CD14-positive monocyte (primary cell): Measurements from ENCODE around the gene CRCP. TPM values are rescaled to one million over a fixed set of nuclear protein-coding genes. Genes with fewer than 3 reads are reported as not detected.
A peak's percentile ranks its signal among the peaks of the same experiment; 100 is the strongest.

Source experiments
- DNase-seq, 3 donors: peaks; one replicate each; pipeline ENCODE4 v3.0.0-alpha.2; 2011 to 2022
- H2AFZ ChIP-seq: 2 replicates; pipeline ENCODE4 v1.6.0; 2012; ENCODE audit warnings: mild to moderate bottlenecking, low read depth, low read length, inconsistent platforms; ENCODE audit not compliant: insufficient read depth, poor library complexity, severe bottlenecking
- H3K27ac ChIP-seq, 2 donors: 1 replicate in 1 of 2; 2 replicates in 1 of 2; pipeline ENCODE4 v1.5.1; 2012 to 2013; ENCODE audit warnings: low read length in 2 of 2, control low read depth in 1 of 2, inconsistent platforms in 1 of 2, low read depth in 1 of 2, mild to moderate bottlenecking in 1 of 2
- H3K27me3 ChIP-seq, 2 donors: one replicate each; pipeline versions ENCODE4 v1.6.0 to v1.6.1; 2011 to 2013; ENCODE audit warnings: low read length in 2 of 2; ENCODE audit not compliant: control insufficient read depth in 2 of 2, insufficient read depth in 2 of 2
- H3K36me3 ChIP-seq, 2 donors: replicated peaks in 1 of 2; 1 replicate in 1 of 2; 2 replicates in 1 of 2; pipeline versions ENCODE4 v1.5.1 to v1.6.1; 2012 to 2013; ENCODE audit warnings: low read length in 2 of 2, control low read depth in 1 of 2, inconsistent platforms in 1 of 2, mild to moderate bottlenecking in 1 of 2; ENCODE audit not compliant: insufficient read depth in 2 of 2, control insufficient read depth in 1 of 2
- H3K4me1 ChIP-seq, 2 donors: 1 replicate in 1 of 2; 2 replicates in 1 of 2; pipeline versions ENCODE4 v1.5.1 to v1.6.1; 2012 to 2013; ENCODE audit warnings: low read length in 2 of 2, control low read depth in 1 of 2, inconsistent platforms in 1 of 2, mild to moderate bottlenecking in 1 of 2, moderate library complexity in 1 of 2; ENCODE audit not compliant: insufficient read depth in 2 of 2, control insufficient read depth in 1 of 2
- H3K4me2 ChIP-seq: replicated peaks from 2 replicates; pipeline ENCODE3; 2012; ENCODE audit warnings: low read length, moderate library complexity, mild to moderate bottlenecking; ENCODE audit not compliant: poor library complexity, severe bottlenecking; ENCODE audit errors: extremely low read depth
- H3K4me3 ChIP-seq, 3 experiments: fragments of 200-600 bp in 1 of 3; sonication (generic) in 1 of 3; replicated peaks in 1 of 3; 1 replicate in 2 of 3; 2 replicates in 1 of 3; pipeline ENCODE4 v1.5.1; 2011 to 2013; ENCODE audit warnings: low read length in 3 of 3, mild to moderate bottlenecking in 3 of 3, control low read depth in 2 of 3, low read depth in 2 of 3, inconsistent platforms in 1 of 3, moderate library complexity in 1 of 3
- H3K79me2 ChIP-seq: 2 replicates; pipeline ENCODE4 v1.6.0; 2012; ENCODE audit warnings: mild to moderate bottlenecking, control low read depth, inconsistent platforms, low read length, moderate library complexity; ENCODE audit not compliant: insufficient read depth
- H3K9ac ChIP-seq: 2 replicates; pipeline ENCODE4 v1.6.0; 2017; ENCODE audit warnings: low read length, mild to moderate bottlenecking; ENCODE audit not compliant: insufficient read depth, poor library complexity, severe bottlenecking
- H3K9me3 ChIP-seq, 2 donors: replicated peaks in 1 of 2; 1 replicate in 1 of 2; 2 replicates in 1 of 2; pipeline versions ENCODE4 v1.5.1 to v1.6.1; 2012 to 2013; ENCODE audit warnings: low read length in 2 of 2, control low read depth in 1 of 2; ENCODE audit not compliant: control insufficient read depth in 1 of 2, insufficient read depth in 1 of 2
- H4K20me1 ChIP-seq: 2 replicates; pipeline ENCODE4 v1.6.0; 2012; ENCODE audit warnings: mild to moderate bottlenecking, low read length, control low read depth, moderate library complexity; ENCODE audit not compliant: insufficient read depth
- H3K27ac Mint-ChIP-seq, 7 donors: one replicate each; pipeline ENCODE4 v1.8.0; 2020; ENCODE audit warnings: mild to moderate bottlenecking in 7 of 7, mixed read lengths in 7 of 7, moderate library complexity in 6 of 7, inconsistent platforms in 2 of 7
- H3K27me3 Mint-ChIP-seq, 3 donors: one replicate each; pipeline ENCODE4 v1.8.0; 2021 to 2022; ENCODE audit warnings: low read depth in 3 of 3, mild to moderate bottlenecking in 3 of 3, mixed read lengths in 3 of 3, moderate library complexity in 3 of 3, inconsistent platforms in 1 of 3
- H3K36me3 Mint-ChIP-seq, 2 donors: one replicate each; pipeline ENCODE4 v1.8.0; 2020; ENCODE audit warnings: mixed read lengths in 2 of 2, inconsistent platforms in 1 of 2, mild to moderate bottlenecking in 1 of 2
- H3K4me1 Mint-ChIP-seq: one replicate; pipeline ENCODE4 v1.8.0; 2020; ENCODE audit warnings: mild to moderate bottlenecking, mixed read lengths
- H3K4me3 Mint-ChIP-seq, 2 donors: one replicate each; pipeline ENCODE4 v1.8.0; 2020; ENCODE audit warnings: mild to moderate bottlenecking in 2 of 2, mixed read lengths in 2 of 2, moderate library complexity in 1 of 2
- H3K9me3 Mint-ChIP-seq, 7 donors: one replicate each; pipeline ENCODE4 v1.8.0; 2020 to 2022; ENCODE audit warnings: mixed read lengths in 7 of 7, mild to moderate bottlenecking in 6 of 7, moderate library complexity in 6 of 7, inconsistent platforms in 2 of 7
- WGBS: methylation state at CpG from one replicate; pipeline ENCODE4 v1.1.5; 2013; ENCODE audit warnings: missing lambda C conversion rate; ENCODE audit not compliant: insufficient coverage; 5-methylcytosine and 5-hydroxymethylcytosine counted together
- intact Hi-C, 2 donors: fragments of 100-400 bp; cut with micrococcal nuclease; formaldehyde crosslinking; loops; one replicate each; pipeline versions ENCODE4 v1.15.0 to v1.15.1; 2023
- polyA plus RNA-seq, 3 donors: library from polyadenylated mRNA; depleted of rRNA in 1 of 3; unstranded in 2 of 3; stranded (reverse) in 1 of 3; fragments of 300-500 nt in 2 of 3; fragments of >200 nt in 1 of 3; fragmentation: Illumina TruSeq in 2 of 3; gene quantifications; 1 replicate in 2 of 3; 2 replicates in 1 of 3; pipeline ENCODE4 v1.2.3, GENCODE V29; 2012 to 2021
- TF ChIP-seq, protein P1 (sequence below): fragments of 200-600 bp; IDR thresholded peaks from one replicate; pipeline ENCODE4 v1.8.0; 2022; ENCODE audit warnings: antibody characterized with exemption, mild to moderate bottlenecking

The CRCP gene
- polyA plus RNA-seq, 3 donors = 14.0 to 19.9 (median 15.5) TPM

DNA sequence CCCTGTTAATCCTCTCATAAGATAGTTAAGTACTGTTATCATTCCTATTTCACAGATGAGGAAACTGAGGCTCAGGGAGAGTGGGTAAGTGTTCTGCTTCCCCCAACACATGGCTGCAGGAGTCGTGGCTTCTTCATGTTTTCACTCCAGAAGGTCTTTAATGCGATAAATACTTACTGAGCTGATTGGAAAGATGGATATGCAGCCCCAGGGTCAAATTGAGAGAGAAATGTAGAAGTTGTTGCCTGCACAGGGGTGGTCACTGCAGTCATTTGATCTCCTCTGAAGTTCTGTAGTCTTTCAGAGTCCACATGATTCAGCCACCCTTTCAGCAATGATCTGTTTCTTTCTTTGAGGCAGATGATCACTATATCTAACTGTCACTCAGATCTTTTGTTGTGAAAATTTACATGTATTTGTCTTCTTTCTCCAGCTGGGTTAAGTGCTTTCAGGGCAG, 29.3 kb downstream of the CRCP start:
- H3K4me1 Mint-ChIP-seq = no peaks in the 10 kb centered on the region
- H3K4me3 Mint-ChIP-seq = no peak overlapping the region
- Histone ChIP-seq H3K4me1 (no peaks in the 10 kb centered on the region), H3K36me3 (peaks cover 86 to 100% of the 10 kb centered on the region in 2 donors), H3K27me3 (no peaks in the 10 kb centered on the region), H3K79me2 (peaks cover 20% of the 10 kb centered on the region), H2AFZ (no peak overlapping the region), H3K4me2 (no peak overlapping the region), H4K20me1 (peaks cover 55% of the 10 kb centered on the region), H3K27ac (no peak overlapping the region), H3K9ac (no peak overlapping the region), H3K9me3 (no peaks in the 10 kb centered on the region), H3K4me3 (no peak overlapping the region)
- peak overlapping the region in 1 of 7 donors; percentile 31 for H3K27ac Mint-ChIP-seq
- DNase-seq = no peak
- no peaks in the 10 kb centered on the region for H3K9me3 Mint-ChIP-seq
- peaks cover 78 to 100% of the 10 kb centered on the region in 2 donors for H3K36me3 Mint-ChIP-seq
- no peaks in the 10 kb centered on the region for H3K27me3 Mint-ChIP-seq
- WGBS = no CpG with 5 or more reads among the region's 2 CpGs
- TF ChIP-seq, protein P1, sequence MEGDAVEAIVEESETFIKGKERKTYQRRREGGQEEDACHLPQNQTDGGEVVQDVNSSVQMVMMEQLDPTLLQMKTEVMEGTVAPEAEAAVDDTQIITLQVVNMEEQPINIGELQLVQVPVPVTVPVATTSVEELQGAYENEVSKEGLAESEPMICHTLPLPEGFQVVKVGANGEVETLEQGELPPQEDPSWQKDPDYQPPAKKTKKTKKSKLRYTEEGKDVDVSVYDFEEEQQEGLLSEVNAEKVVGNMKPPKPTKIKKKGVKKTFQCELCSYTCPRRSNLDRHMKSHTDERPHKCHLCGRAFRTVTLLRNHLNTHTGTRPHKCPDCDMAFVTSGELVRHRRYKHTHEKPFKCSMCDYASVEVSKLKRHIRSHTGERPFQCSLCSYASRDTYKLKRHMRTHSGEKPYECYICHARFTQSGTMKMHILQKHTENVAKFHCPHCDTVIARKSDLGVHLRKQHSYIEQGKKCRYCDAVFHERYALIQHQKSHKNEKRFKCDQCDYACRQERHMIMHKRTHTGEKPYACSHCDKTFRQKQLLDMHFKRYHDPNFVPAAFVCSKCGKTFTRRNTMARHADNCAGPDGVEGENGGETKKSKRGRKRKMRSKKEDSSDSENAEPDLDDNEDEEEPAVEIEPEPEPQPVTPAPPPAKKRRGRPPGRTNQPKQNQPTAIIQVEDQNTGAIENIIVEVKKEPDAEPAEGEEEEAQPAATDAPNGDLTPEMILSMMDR = no peak
- intact Hi-C loops = no loop called here

DNA sequence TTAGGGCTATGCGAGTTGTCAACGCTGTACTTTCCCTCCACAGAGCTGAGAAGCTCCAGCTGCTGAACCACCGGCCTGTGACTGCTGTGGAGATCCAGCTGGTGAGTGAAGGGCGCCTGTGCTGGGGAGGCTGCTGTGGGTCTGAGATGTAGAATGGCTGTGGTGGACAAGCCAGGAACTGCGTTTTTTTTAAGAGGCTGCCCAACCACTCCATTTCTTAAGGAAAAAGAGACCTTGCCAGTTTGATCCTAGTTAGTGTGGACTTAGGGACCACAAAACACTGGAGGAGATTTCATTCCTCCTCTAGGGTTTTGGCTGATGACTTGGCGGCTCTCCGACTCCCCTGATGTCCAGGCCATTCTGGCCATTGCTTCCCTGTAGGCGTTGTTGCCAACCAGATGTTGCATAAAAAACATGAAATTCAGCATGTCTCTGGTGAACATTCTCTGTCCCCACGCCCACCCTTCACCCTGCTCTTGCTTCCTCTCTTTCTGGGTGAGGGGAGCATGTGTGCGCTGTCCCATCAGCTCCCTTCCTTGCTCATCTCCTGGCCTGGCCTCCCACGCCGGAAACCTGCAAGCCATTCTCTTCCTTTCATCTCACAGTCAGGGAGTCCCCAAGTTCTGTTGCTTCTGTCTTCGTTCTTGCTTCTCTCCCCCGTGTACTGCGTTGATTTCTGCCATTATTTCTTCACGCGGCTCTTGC, 30.9 kb downstream of the CRCP start:
- H3K9me3 Mint-ChIP-seq = no peaks in the 10 kb centered on the region
- H3K36me3 Mint-ChIP-seq = peaks cover 75 to 97% of the 10 kb centered on the region in 2 donors
- H3K27ac ChIP-seq = no peak overlapping the region
- H3K9me3 ChIP-seq = no peaks in the 10 kb centered on the region
- H3K27me3 ChIP-seq = no peaks in the 10 kb centered on the region
- no peaks in the 10 kb centered on the region for H3K4me1 ChIP-seq
- H2AFZ ChIP-seq = no peak overlapping the region
- no peak overlapping the region for H3K9ac ChIP-seq
- DNase-seq = no peak
- TF ChIP-seq, protein P1 = no peak
- intact Hi-C loops = no loop called here
- peaks cover 46% of the 10 kb centered on the region for H4K20me1 ChIP-seq
- no peaks in the 10 kb centered on the region for H3K27me3 Mint-ChIP-seq
- H3K4me3 ChIP-seq = no peak overlapping the region
- peaks cover 8% of the 10 kb centered on the region for H3K79me2 ChIP-seq
- H3K4me1 Mint-ChIP-seq = peaks cover 6% of the 10 kb centered on the region
- peaks cover 74 to 93% of the 10 kb centered on the region in 2 donors for H3K36me3 ChIP-seq
- H3K27ac Mint-ChIP-seq = peak overlapping the region in 3 of 7 donors; percentile 35 to 70 (median 63)
- WGBS = 100% methylated on average over 9 of the region's 17 CpGs
- H3K4me3 Mint-ChIP-seq = no peak overlapping the region
- H3K4me2 ChIP-seq = no peak overlapping the region
